Memory B cell (primary cell): Measurements from ENCODE around the gene HLA-DMA.
"Not testable (repeated sequence)": the region's sequence is repeated elsewhere in the genome, so short reads cannot be mapped to it uniquely, and the experiment has no call there.

Source experiments
- ATAC-seq: fragments of 150-1000 bp; cut with Tn5 transposase; 2 replicates; pipeline ENCODE4 v1.10.0; 2021; ENCODE audit warnings: low read depth, mild to moderate bottlenecking, moderate library complexity
- DNase-seq, 2 donors: peaks; one replicate each; pipeline ENCODE4 v3.0.0; 2022; ENCODE audit warnings: low spot score in 2 of 2
- H3K27ac Mint-ChIP-seq: one replicate; pipeline ENCODE4 v1.8.0; 2022; ENCODE audit warnings: mild to moderate bottlenecking, moderate library complexity, mixed read lengths
- H3K27me3 Mint-ChIP-seq: one replicate; pipeline ENCODE4 v1.8.0; 2022; ENCODE audit warnings: mixed read lengths
- H3K36me3 Mint-ChIP-seq: one replicate; pipeline ENCODE4 v1.8.0; 2022; ENCODE audit warnings: mild to moderate bottlenecking, mixed read lengths
- H3K4me1 Mint-ChIP-seq: one replicate; pipeline ENCODE4 v1.8.0; 2022; ENCODE audit warnings: mixed read lengths
- H3K4me3 Mint-ChIP-seq: one replicate; pipeline ENCODE4 v1.8.0; 2022; ENCODE audit warnings: mild to moderate bottlenecking, moderate library complexity, mixed read lengths
- H3K9me3 Mint-ChIP-seq: one replicate; pipeline ENCODE4 v1.8.0; 2022; ENCODE audit warnings: mixed read lengths

The HLA-DMA gene

GRCh38 chr6:32954267-32954666 is 1.4 kb upstream of the HLA-DMA start:
- H3K4me3 Mint-ChIP-seq = peak overlapping the region; percentile 99

GRCh38 chr6:32953775-32954174 is 878 bp upstream of the HLA-DMA start:
- no peaks in the 10 kb centered on the region for H3K9me3 Mint-ChIP-seq
- peak overlapping the region; percentile 99 for H3K27ac Mint-ChIP-seq
- H3K36me3 Mint-ChIP-seq = peaks cover 21% of the 10 kb centered on the region
- H3K27me3 Mint-ChIP-seq = no peaks in the 10 kb centered on the region
- ATAC-seq (no peak), DNase-seq (no peak)
- H3K4me1 Mint-ChIP-seq = peaks cover 69% of the 10 kb centered on the region
- peak overlapping the region; percentile 99 for H3K4me3 Mint-ChIP-seq

More at GRCh38 chr6:32954267-32954666, 1.4 kb upstream of the HLA-DMA start:
- peaks cover 64% of the 10 kb centered on the region for H3K4me1 Mint-ChIP-seq
- H3K9me3 Mint-ChIP-seq = no peaks in the 10 kb centered on the region
- H3K27ac Mint-ChIP-seq = peak overlapping the region; percentile 99
- ATAC-seq (no peak), DNase-seq (no peak)
- no peaks in the 10 kb centered on the region for H3K27me3 Mint-ChIP-seq
- peaks cover 17% of the 10 kb centered on the region for H3K36me3 Mint-ChIP-seq

GRCh38 chr6:32950449-32950848 is 2.4 kb downstream of the HLA-DMA start:
- H3K4me3 Mint-ChIP-seq = peak overlapping the region; percentile 99
- ATAC-seq = no peak
- peak overlapping the region; percentile 99 for H3K27ac Mint-ChIP-seq
- peaks cover 22% of the 10 kb centered on the region for H3K36me3 Mint-ChIP-seq
- H3K27me3 Mint-ChIP-seq = no peaks in the 10 kb centered on the region
- peaks cover 76% of the 10 kb centered on the region for H3K4me1 Mint-ChIP-seq
- no peak for DNase-seq
- no peaks in the 10 kb centered on the region for H3K9me3 Mint-ChIP-seq

- H3K4me3 Mint-ChIP-seq = peak overlapping the region; percentile 99
Measured at GRCh38 chr6:32950010-32950409, 2.9 kb downstream of the HLA-DMA start.

GRCh38 chr6:32949113-32949512 is 3.8 kb downstream of the HLA-DMA start:
- H3K27me3 Mint-ChIP-seq = no peaks in the 10 kb centered on the region
- peak overlapping the region; percentile 99 for H3K4me3 Mint-ChIP-seq
- ATAC-seq = no peak
- no peaks in the 10 kb centered on the region for H3K9me3 Mint-ChIP-seq
- peak overlapping the region; percentile 99 for H3K27ac Mint-ChIP-seq
- DNase-seq = no peak
- peaks cover 79% of the 10 kb centered on the region for H3K4me1 Mint-ChIP-seq
- peaks cover 22% of the 10 kb centered on the region for H3K36me3 Mint-ChIP-seq

More at GRCh38 chr6:32950010-32950409, 2.9 kb downstream of the HLA-DMA start:
- no peaks in the 10 kb centered on the region for H3K9me3 Mint-ChIP-seq
- peaks cover 22% of the 10 kb centered on the region for H3K36me3 Mint-ChIP-seq
- H3K27ac Mint-ChIP-seq = peak overlapping the region; percentile 99
- DNase-seq (no peak), ATAC-seq (no peak)
- peaks cover 76% of the 10 kb centered on the region for H3K4me1 Mint-ChIP-seq
- no peaks in the 10 kb centered on the region for H3K27me3 Mint-ChIP-seq

GRCh38 chr6:32947552-32948465 is 5.1 kb downstream of the HLA-DMA start:
- Mint-ChIP-seq H3K4me1 (peaks cover 76% of the 10 kb centered on the region), H3K27ac (peak overlapping the region; percentile 99), H3K36me3 (peaks cover 22% of the 10 kb centered on the region), H3K9me3 (no peaks in the 10 kb centered on the region), H3K27me3 (no peaks in the 10 kb centered on the region), H3K4me3 (peak overlapping the region; percentile 69)
- DNase-seq (peak in 1 of 2 donors; percentile 47), ATAC-seq (no peak)

GRCh38 chr6:32946893-32947292 is 6.0 kb downstream of the HLA-DMA start:
- DNase-seq (no peak), ATAC-seq (no peak)
- Mint-ChIP-seq H3K27me3 (no peaks in the 10 kb centered on the region), H3K27ac (peak overlapping the region; percentile 99), H3K4me3 (no peak overlapping the region), H3K9me3 (no peaks in the 10 kb centered on the region), H3K36me3 (peaks cover 20% of the 10 kb centered on the region), H3K4me1 (peaks cover 79% of the 10 kb centered on the region)

GRCh38 chr6:32945953-32946352 is 6.9 kb downstream of the HLA-DMA start:
- H3K4me3 Mint-ChIP-seq = peak overlapping the region; percentile 100
- ATAC-seq (no peak), DNase-seq (no peak)
- peak overlapping the region; percentile 99 for H3K27ac Mint-ChIP-seq
- H3K9me3 Mint-ChIP-seq = no peaks in the 10 kb centered on the region
- H3K36me3 Mint-ChIP-seq = peaks cover 20% of the 10 kb centered on the region
- no peaks in the 10 kb centered on the region for H3K27me3 Mint-ChIP-seq
- H3K4me1 Mint-ChIP-seq = peaks cover 82% of the 10 kb centered on the region

- peak; percentile 38 for ATAC-seq
- Mint-ChIP-seq H3K4me3 (peak overlapping the region; percentile 100), H3K36me3 (peaks cover 19% of the 10 kb centered on the region), H3K4me1 (peaks cover 75% of the 10 kb centered on the region), H3K27me3 (no peaks in the 10 kb centered on the region), H3K27ac (peak overlapping the region; percentile 99), H3K9me3 (no peaks in the 10 kb centered on the region)
- DNase-seq = peak in 1 of 2 donors; percentile 53
Measured at GRCh38 chr6:32945108-32945760, 7.7 kb downstream of the HLA-DMA start.

GRCh38 chr6:32943864-32944649 is 8.8 kb downstream of the HLA-DMA start:
- peak overlapping the region; percentile 100 for H3K4me3 Mint-ChIP-seq
- H3K36me3 Mint-ChIP-seq = peaks cover 10% of the 10 kb centered on the region
- H3K27me3 Mint-ChIP-seq = no peaks in the 10 kb centered on the region
- H3K27ac Mint-ChIP-seq = peak overlapping the region; percentile 99
- H3K4me1 Mint-ChIP-seq = peaks cover 63% of the 10 kb centered on the region
- peak; percentile 66 to 74 for DNase-seq
- H3K9me3 Mint-ChIP-seq = no peaks in the 10 kb centered on the region
- peak; percentile 59 for ATAC-seq

- peaks cover 60% of the 10 kb centered on the region for H3K4me1 Mint-ChIP-seq
- ATAC-seq, H3K9me3 Mint-ChIP-seq, DNase-seq, H3K27me3 Mint-ChIP-seq: not testable (repeated sequence)
- H3K4me3 Mint-ChIP-seq = peak overlapping the region; percentile 70
- peak overlapping the region; percentile 99 for H3K27ac Mint-ChIP-seq
- H3K36me3 Mint-ChIP-seq = peaks cover 13% of the 10 kb centered on the region
Measured at GRCh38 chr6:32942555-32943123, 10.3 kb downstream of the HLA-DMA start.

- Mint-ChIP-seq H3K4me3 (peak overlapping the region; percentile 96), H3K4me1 (peaks cover 64% of the 10 kb centered on the region), H3K27ac (peak overlapping the region; percentile 99), H3K36me3 (peaks cover 23% of the 10 kb centered on the region), H3K27me3 (no peaks in the 10 kb centered on the region), H3K9me3 (no peaks in the 10 kb centered on the region)
- DNase-seq = peak; percentile 69 to 73
- ATAC-seq = peak; percentile 61
Measured at GRCh38 chr6:32941214-32941768, 11.6 kb downstream of the HLA-DMA start.

GRCh38 chr6:32940656-32941213 is 12.2 kb downstream of the HLA-DMA start, which contains the start of gene HLA-DMB:
Gene HLA-DMB (minus strand): TSS chr6:32941028. CDS start chr6:32940807, 221 bp downstream.
- Mint-ChIP-seq H3K36me3 (peaks cover 29% of the 10 kb centered on the region), H3K4me1 (peaks cover 68% of the 10 kb centered on the region), H3K4me3 (peak within 1 kb of the TSS; percentile 96), H3K27me3 (no peaks in the 10 kb centered on the region), H3K9me3 (no peaks in the 10 kb centered on the region), H3K27ac (peak within 1 kb of the TSS; percentile 99)
- DNase-seq (peak; percentile 55 to 76), ATAC-seq (peak; percentile 59)
